A172 (cell line): ENCODE data around the gene CCNY. TPM values are rescaled to one million over a fixed set of nuclear protein-coding genes. Genes with fewer than 3 reads are reported as not detected.

Experiments used
- total RNA-seq: library from RNA; depleted of rRNA; stranded (reverse); fragments of >200 nt; shearing (Covaris generic); gene quantifications from 2 replicates; pipeline ENCODE4 v1.2.3, GENCODE V29; 2014; rRNA removed

The CCNY gene
- total RNA-seq, 1 experiment from 2014 or later: 49.9 TPM

Other genes starting within 250 kb of the CCNY start
- 38.9 and 42.7 TPM in 2 replicates for gene CUL2, start 246.2 kb upstream of the CCNY start, total RNA-seq
- 44.8 and 47.3 TPM in 2 replicates for gene CREM, start 209.7 kb upstream of the CCNY start, total RNA-seq